ENCODE measurements around the gene EEF1AKMT2.

DNA sequence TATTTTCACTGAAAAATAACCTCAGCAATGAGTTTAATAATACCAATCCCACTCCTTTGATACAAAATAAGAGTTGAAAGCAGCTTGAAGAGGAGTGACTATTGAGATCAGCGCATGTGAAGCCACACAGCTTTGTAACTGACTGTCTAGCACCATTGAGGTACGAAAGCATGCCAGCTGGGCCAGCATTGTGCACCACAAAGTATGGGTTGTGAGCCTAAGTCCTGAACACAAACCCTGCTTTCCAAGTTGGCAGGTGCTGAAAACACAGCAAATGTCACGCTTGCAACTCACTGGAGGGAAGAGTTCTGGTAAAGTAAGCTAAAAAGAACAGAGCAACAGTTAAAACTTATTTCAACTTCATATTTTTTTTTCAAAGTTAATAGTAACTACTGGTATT, 43.5 kb downstream of the EEF1AKMT2 start:
- TF ChIP-seq, protein P1, sequence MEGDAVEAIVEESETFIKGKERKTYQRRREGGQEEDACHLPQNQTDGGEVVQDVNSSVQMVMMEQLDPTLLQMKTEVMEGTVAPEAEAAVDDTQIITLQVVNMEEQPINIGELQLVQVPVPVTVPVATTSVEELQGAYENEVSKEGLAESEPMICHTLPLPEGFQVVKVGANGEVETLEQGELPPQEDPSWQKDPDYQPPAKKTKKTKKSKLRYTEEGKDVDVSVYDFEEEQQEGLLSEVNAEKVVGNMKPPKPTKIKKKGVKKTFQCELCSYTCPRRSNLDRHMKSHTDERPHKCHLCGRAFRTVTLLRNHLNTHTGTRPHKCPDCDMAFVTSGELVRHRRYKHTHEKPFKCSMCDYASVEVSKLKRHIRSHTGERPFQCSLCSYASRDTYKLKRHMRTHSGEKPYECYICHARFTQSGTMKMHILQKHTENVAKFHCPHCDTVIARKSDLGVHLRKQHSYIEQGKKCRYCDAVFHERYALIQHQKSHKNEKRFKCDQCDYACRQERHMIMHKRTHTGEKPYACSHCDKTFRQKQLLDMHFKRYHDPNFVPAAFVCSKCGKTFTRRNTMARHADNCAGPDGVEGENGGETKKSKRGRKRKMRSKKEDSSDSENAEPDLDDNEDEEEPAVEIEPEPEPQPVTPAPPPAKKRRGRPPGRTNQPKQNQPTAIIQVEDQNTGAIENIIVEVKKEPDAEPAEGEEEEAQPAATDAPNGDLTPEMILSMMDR (conservative IDR thresholded peaks at IDR 0.05 in 1 of 2, IDR thresholded peaks at IDR 0.05 in 1 of 2; ENCODE audit: low read depth in 1 of 2, low read length in 2 of 2), result no peak
- TF ChIP-seq EZH2 (IDR thresholded peaks at IDR 0.05; ENCODE audit: low read length, missing control alignments), result no peak

Data from fibroblast of lung (primary cell).